Activated naive CD4-positive, alpha-beta T cell treated with anti-CD3 and anti-CD28 coated beads, Interleukin-2, amount 10 ng/mL, durations not matched to agents 7 days and 5 days (primary cell): Measurements from ENCODE around the gene LMAN2L.
A peak's percentile ranks its signal among the peaks of the same experiment; 100 is the strongest.

Experiments used
- CTCF ChIA-PET: fragments of 350-600 bp; sonication (Branson Sonifier 250); formaldehyde crosslinking; loops from one replicate; lab custom pipeline; 2021; ENCODE audit warnings: antibody characterized with exemption; lab: Charles Lee
- DNase-seq: peaks from one replicate; pipeline ENCODE4 v3.0.0-alpha.2; 2020
- H3K27ac Mint-ChIP-seq: one replicate; pipeline ENCODE4 v1.8.0; 2021; ENCODE audit warnings: mild to moderate bottlenecking, moderate library complexity, mixed read lengths
- H3K27me3 Mint-ChIP-seq: one replicate; pipeline ENCODE4 v1.8.0; 2021; ENCODE audit warnings: mild to moderate bottlenecking, mixed read lengths
- H3K36me3 Mint-ChIP-seq: one replicate; pipeline ENCODE4 v1.8.0; 2021; ENCODE audit warnings: mixed read lengths
- H3K4me1 Mint-ChIP-seq: one replicate; pipeline ENCODE4 v1.8.0; 2021; ENCODE audit warnings: mixed read lengths
- H3K4me3 Mint-ChIP-seq: one replicate; pipeline ENCODE4 v1.8.0; 2021; ENCODE audit warnings: mild to moderate bottlenecking, moderate library complexity, mixed read lengths
- H3K9me3 Mint-ChIP-seq: one replicate; pipeline ENCODE4 v1.8.0; 2021; ENCODE audit warnings: mixed read lengths

LMAN2L gene

GRCh38 chr2:96767135-96767871 is 27.4 kb upstream of the LMAN2L start:
- Mint-ChIP-seq H3K9me3 (no peaks in the 10 kb centered on the region), H3K4me1 (peaks cover 36% of the 10 kb centered on the region), H3K27me3 (no peaks in the 10 kb centered on the region), H3K4me3 (no peak overlapping the region), H3K27ac (no peak overlapping the region), H3K36me3 (peaks cover 3% of the 10 kb centered on the region)
- no peak for DNase-seq
- CTCF ChIA-PET = interaction anchor here (1.6 kb wide), 1 partner anchor 10 kb away, joined by 3 read pairs; no protein-coding TSS in a partner anchor

GRCh38 chr2:96764253-96764637 is 24.4 kb upstream of the LMAN2L start:
- peaks cover 3% of the 10 kb centered on the region for H3K36me3 Mint-ChIP-seq
- no peaks in the 10 kb centered on the region for H3K27me3 Mint-ChIP-seq
- H3K9me3 Mint-ChIP-seq = no peaks in the 10 kb centered on the region
- CTCF ChIA-PET = interaction anchor here (1.4 to 6.7 kb wide), 6 partner anchors 10 to 170 kb away, joined by 3 to 43 read pairs (median 10); partner anchors contain the start of gene ANKRD39
- no peak for DNase-seq
- peak overlapping the region; percentile 55 for H3K4me3 Mint-ChIP-seq
- no peak overlapping the region for H3K27ac Mint-ChIP-seq
- peaks cover 59% of the 10 kb centered on the region for H3K4me1 Mint-ChIP-seq

DNA sequence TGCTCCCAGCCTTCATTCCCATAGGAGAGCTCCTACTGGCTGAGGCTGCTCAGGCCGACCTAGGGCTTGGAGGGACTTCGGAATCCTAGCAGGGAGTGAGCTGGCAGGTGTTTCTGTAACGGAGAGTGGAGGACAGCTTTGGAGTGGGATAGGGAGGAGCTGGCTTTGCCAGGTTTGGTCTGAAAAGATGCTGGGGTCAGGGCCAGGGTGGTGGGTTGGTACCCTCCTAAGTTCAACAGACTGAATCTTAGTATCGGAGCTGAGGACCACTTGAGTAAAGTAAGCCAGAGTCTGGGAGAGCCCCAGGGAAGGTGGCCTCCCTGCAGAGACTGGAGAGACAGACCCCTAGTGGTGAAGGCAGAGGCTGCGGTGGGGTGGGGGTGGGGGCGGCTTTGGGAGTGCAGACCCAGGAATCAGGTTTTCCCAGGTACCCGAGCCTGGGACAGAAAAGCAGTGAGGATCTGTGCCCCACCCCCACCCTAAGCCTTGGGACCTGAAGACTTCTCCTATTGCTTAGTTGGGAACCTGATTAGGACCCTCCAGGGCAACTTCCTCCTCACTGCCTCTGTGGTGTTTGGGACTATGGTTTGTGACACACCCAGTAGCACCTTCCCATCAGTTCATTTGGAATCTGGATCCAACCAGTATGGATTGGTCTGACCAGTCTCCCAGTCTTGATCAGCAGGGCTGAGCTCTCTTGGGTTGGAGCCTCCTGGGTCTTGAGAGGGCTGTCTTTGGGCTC is 23.8 kb upstream of the LMAN2L start:
- peak; percentile 27 for DNase-seq
- Mint-ChIP-seq H3K27me3 (no peaks in the 10 kb centered on the region), H3K27ac (peak overlapping the region; percentile 6), H3K4me3 (peak overlapping the region; percentile 73), H3K36me3 (peaks cover 3% of the 10 kb centered on the region), H3K4me1 (peaks cover 63% of the 10 kb centered on the region), H3K9me3 (no peaks in the 10 kb centered on the region)
- CTCF ChIA-PET = interaction anchor here (0.9 to 6.7 kb wide), 15 partner anchors 10 to 226 kb away, joined by 3 to 43 read pairs (median 3); partner anchors contain the start of genes ANKRD39 and CNNM3

DNA sequence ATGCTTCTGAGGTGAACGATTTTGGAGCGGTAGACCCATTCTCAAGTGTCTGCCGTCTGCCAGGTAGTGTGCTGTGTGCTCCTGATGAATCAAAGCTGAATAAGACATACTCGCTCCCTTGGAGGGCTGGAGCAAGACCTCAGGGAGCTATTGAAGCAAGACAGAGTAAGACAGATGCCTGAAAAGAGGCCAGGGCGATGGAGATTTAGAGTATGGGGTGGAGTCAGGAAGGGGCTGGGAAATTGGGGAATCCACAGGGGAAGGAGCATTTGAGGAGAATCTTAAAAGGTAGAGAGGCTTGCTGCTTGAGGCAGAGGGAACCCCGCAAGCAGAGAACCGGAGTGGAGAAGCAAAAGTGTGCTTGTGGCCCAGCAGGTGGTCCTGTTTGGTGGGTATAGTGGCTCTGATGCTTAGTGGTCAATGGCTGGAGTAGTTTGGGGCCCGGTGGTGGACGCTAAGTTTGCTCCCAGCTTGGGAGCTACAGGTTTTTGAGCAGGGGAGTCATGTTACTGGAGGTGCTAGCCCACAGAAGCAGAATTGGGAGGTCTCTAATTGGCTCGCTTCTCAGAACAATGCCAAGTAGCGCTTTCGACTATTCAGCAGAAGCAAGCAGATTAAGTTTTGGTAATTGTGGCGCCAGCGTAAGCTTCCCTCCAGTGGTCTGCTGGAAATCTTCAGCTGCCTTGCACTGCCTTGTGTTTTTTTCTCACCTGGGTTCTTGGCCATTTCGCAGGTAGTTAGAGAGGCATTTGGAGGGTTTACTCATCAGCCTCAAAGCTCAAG is 22.9 kb upstream of the LMAN2L start:
- Mint-ChIP-seq H3K27ac (no peak overlapping the region), H3K36me3 (peaks cover 3% of the 10 kb centered on the region)
- CTCF ChIA-PET = interaction anchor here (0.7 to 6.7 kb wide), 15 partner anchors 11 to 225 kb away, joined by 3 to 43 read pairs (median 3); partner anchors contain the start of genes ANKRD39 and CNNM3

DNA sequence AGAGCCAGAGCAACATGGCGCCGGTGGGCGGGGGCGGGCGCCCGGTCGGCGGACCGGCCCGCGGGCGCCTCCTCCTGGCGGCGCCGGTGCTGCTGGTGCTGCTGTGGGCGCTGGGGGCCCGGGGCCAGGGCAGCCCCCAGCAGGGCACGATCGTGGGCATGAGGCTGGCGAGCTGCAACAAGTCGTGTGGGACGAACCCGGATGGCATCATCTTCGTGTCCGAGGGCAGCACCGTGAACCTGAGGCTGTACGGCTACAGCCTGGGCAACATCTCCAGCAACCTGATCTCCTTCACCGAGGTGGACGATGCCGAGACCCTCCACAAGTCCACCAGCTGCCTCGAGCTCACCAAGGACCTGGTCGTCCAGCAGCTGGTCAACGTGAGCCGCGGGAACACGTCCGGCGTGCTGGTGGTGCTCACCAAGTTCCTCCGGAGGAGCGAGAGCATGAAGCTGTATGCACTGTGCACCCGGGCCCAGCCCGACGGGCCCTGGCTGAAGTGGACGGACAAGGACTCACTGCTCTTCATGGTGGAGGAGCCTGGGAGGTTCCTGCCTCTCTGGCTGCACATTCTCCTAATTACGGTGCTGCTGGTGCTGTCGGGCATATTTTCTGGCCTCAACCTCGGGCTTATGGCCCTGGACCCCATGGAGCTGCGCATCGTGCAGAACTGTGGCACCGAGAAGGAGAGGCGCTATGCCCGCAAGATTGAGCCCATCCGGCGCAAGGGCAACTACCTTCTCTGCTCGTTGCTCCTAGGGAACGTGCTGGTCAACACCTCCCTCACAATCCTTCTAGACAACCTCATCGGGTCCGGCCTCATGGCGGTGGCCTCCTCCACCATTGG is 21.3 kb upstream of the LMAN2L start:
- peak overlapping the region; percentile 80 for H3K27ac Mint-ChIP-seq
- peak overlapping the region; percentile 73 for H3K4me3 Mint-ChIP-seq
- CTCF ChIA-PET = interaction anchor here (0.6 to 6.7 kb wide), 19 partner anchors 8 to 208 kb away, joined by 3 to 43 read pairs (median 4); partner anchors contain the start of gene ANKRD39
- H3K4me1 Mint-ChIP-seq = peaks cover 58% of the 10 kb centered on the region
- peaks cover 5% of the 10 kb centered on the region for H3K27me3 Mint-ChIP-seq
- no peaks in the 10 kb centered on the region for H3K9me3 Mint-ChIP-seq
- no peaks in the 10 kb centered on the region for H3K36me3 Mint-ChIP-seq
- no peak for DNase-seq

More for the DNA sequence above, 22.9 kb upstream of the LMAN2L start:
- Mint-ChIP-seq H3K9me3 (no peaks in the 10 kb centered on the region), H3K27me3 (no peaks in the 10 kb centered on the region), H3K4me1 (peaks cover 63% of the 10 kb centered on the region), H3K4me3 (peak overlapping the region; percentile 73)
- peak; percentile 29 for DNase-seq

GRCh38 chr2:96760036-96760985 is 20.4 kb upstream of the LMAN2L start, which contains the start of gene CNNM4:
TSS of gene CNNM4 (plus strand) at chr2:96760902. CDS start at chr2:96761000, 98 bp downstream.
- CTCF ChIA-PET = interaction anchor here (1.2 to 6.7 kb wide), 8 partner anchors 14 to 158 kb away, joined by 3 to 43 read pairs (median 4); partner anchors contain the start of gene ANKRD39
- Mint-ChIP-seq H3K4me1 (peaks cover 55% of the 10 kb centered on the region), H3K36me3 (no peaks in the 10 kb centered on the region), H3K4me3 (peak within 1 kb of the TSS; percentile 79), H3K27ac (peak within 1 kb of the TSS; percentile 80), H3K27me3 (peaks cover 8% of the 10 kb centered on the region), H3K9me3 (no peaks in the 10 kb centered on the region)
- DNase-seq = peak; percentile 95

DNA sequence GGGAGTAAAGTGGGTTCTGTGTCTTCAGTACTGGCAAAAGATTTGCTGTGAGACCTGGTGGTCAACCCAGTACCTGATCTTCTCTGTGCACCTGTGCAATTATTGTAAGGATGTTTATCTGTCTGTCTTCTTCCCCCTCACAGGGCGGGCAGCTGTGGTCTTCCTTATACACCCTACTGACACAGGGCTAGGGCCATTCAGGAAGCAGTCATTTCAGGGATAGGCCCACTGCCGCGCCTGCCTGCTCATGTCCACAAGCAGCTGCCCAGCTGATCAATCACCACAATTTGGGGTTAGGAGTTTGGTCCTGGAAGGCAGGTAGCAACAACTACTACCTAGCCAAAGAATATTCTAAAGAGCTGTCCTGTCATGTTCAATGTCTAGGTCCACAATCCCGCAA is 19.7 kb upstream of the LMAN2L start:
- Mint-ChIP-seq H3K36me3 (no peaks in the 10 kb centered on the region), H3K27ac (no peak overlapping the region), H3K4me3 (peak overlapping the region; percentile 79), H3K9me3 (no peaks in the 10 kb centered on the region), H3K4me1 (peaks cover 50% of the 10 kb centered on the region), H3K27me3 (peaks cover 8% of the 10 kb centered on the region)
- DNase-seq = no peak
- CTCF ChIA-PET = interaction anchor here (1.5 to 6.7 kb wide), 2 partner anchors 14 to 19 kb away, joined by 3 to 43 read pairs; no protein-coding TSS in a partner anchor

DNA sequence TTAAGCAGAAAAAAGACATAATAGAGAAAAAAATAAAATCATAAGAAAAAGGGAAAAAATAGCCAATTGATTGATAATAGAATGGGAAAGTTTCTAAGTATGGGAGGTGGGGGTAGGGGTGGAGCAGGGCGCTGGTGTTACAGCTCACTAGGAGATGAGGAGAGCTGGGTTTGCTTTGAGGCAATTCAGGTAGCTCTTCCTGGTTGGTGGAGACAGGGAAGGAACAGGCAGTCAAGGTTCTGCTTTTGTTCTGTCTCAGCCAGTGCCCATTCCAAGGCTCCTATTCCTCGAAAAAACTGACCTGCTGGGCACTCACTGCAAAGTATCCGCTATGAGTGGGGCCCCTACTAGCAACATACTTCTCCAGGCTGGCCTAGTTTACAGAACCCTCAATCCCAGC is 19.1 kb upstream of the LMAN2L start:
- Mint-ChIP-seq H3K9me3 (no peaks in the 10 kb centered on the region), H3K27me3 (peaks cover 8% of the 10 kb centered on the region), H3K4me1 (peaks cover 44% of the 10 kb centered on the region), H3K36me3 (no peaks in the 10 kb centered on the region), H3K4me3 (no peak overlapping the region), H3K27ac (no peak overlapping the region)
- CTCF ChIA-PET = interaction anchor here (0.6 to 1.5 kb wide), 3 partner anchors 19 to 371 kb away, joined by 3 read pairs; no protein-coding TSS in a partner anchor
- DNase-seq = no peak

DNA sequence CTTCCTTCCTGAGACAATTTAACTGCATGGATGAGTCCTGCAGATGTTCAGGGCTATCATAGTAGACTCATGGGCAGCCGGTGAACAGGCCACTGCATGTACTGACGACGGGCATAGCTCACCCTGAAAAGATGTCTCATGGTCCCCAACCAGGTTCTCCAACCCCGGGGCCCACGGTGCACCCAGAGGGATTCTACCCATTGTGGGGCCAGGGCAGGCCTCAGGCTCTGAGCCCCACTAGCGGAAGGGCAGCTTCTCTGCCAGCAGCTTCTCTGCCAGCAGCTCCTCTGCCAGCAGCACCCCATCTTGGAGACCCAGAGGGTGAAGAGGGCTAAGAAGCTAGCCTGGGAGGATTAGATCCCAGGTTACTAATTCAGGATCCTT is 17.6 kb upstream of the LMAN2L start:
- H3K4me1 Mint-ChIP-seq = peaks cover 31% of the 10 kb centered on the region
- CTCF ChIA-PET = interaction anchor here (0.6 kb wide), 2 partner anchors 34 to 176 kb away, joined by 3 to 4 read pairs; no protein-coding TSS in a partner anchor
- H3K27ac Mint-ChIP-seq = no peak overlapping the region
- no peaks in the 10 kb centered on the region for H3K9me3 Mint-ChIP-seq
- no peak overlapping the region for H3K4me3 Mint-ChIP-seq
- H3K36me3 Mint-ChIP-seq = no peaks in the 10 kb centered on the region
- DNase-seq = no peak
- peaks cover 14% of the 10 kb centered on the region for H3K27me3 Mint-ChIP-seq

DNA sequence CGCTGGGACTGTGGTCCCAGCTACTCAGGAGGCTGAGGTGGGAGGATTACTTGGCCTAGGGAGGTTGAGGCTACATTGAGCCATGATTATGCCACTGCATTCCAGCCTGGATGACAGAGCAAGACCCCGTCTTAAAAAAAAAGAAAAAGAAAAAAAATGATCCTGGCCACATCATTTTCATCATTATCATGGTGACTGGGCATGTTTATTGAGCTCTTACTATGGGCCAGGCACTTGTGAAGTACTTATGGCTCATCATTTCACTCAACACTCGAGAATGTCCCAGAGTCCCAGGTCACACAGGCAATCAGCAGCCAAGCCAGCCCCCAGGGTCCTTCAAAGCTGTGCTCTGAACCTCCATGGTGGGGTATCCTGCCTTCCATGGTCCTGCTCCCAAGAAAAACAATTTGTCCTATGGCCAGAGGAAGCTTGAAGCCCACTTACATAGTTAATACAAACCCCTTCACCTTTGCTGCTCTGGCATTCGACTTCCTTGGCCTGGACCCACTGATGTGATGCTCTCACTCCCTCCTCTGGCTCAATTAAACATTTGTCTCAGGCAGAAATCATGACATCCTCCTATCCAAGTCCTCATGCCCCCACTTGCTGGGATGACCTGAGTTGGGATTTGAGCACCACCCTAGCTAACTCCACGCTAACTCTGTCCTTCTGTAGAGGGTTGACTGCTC is 17.1 kb upstream of the LMAN2L start:
- H3K27ac Mint-ChIP-seq = no peak overlapping the region
- H3K9me3 Mint-ChIP-seq = no peaks in the 10 kb centered on the region
- H3K27me3 Mint-ChIP-seq = peaks cover 14% of the 10 kb centered on the region
- no peak for DNase-seq
- H3K4me1 Mint-ChIP-seq = peaks cover 25% of the 10 kb centered on the region
- CTCF ChIA-PET = interaction anchor here (0.6 to 1.4 kb wide), 3 partner anchors 14 to 175 kb away, joined by 3 to 4 read pairs (median 3); no protein-coding TSS in a partner anchor
- no peaks in the 10 kb centered on the region for H3K36me3 Mint-ChIP-seq
- H3K4me3 Mint-ChIP-seq = no peak overlapping the region

DNA sequence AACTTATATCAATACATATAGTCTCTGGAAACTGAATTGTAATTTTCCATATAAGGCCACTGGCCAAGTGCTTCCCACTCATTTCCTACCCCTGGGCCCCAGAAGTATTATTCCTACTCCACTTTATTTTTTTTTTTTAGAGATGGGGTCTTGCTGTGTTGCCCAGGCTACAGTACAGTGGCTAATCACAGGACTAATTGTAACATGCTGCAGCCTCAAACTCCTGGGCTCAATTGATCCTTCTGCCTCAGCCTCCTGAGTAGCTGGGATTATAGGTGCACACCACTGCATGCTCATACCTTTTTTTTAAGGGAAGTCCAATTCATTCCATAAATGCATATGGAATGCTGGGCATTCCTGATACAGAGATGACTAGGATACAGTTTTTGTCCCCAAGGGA is 14.5 kb upstream of the LMAN2L start:
- peaks cover 4% of the 10 kb centered on the region for H3K4me1 Mint-ChIP-seq
- no peaks in the 10 kb centered on the region for H3K9me3 Mint-ChIP-seq
- no peak overlapping the region for H3K4me3 Mint-ChIP-seq
- DNase-seq = no peak
- CTCF ChIA-PET = no interaction called here
- no peaks in the 10 kb centered on the region for H3K36me3 Mint-ChIP-seq
- H3K27ac Mint-ChIP-seq = no peak overlapping the region
- peaks cover 35% of the 10 kb centered on the region for H3K27me3 Mint-ChIP-seq
